Activated CD4-positive, alpha-beta T cell treated with anti-CD3 and anti-CD28 coated beads, Interleukin-2, amount 10 ng/mL, durations not matched to agents 24 days and 14 days (primary cell): ENCODE results near the gene ACOT7. TPM values are rescaled to one million over a fixed set of nuclear protein-coding genes. Genes with fewer than 3 reads are reported as not detected.

ENCODE experiments used
- DNase-seq: peaks from one replicate; pipeline ENCODE4 v3.0.0; 2022
- H3K27ac Mint-ChIP-seq: one replicate; pipeline ENCODE4 v1.8.0; 2022; ENCODE audit warnings: mild to moderate bottlenecking, mixed read lengths
- H3K27me3 Mint-ChIP-seq: one replicate; pipeline ENCODE4 v1.8.0; 2022; ENCODE audit warnings: mixed read lengths
- H3K36me3 Mint-ChIP-seq: one replicate; pipeline ENCODE4 v1.8.0; 2022; ENCODE audit warnings: low read depth, mild to moderate bottlenecking, mixed read lengths
- H3K4me1 Mint-ChIP-seq: one replicate; pipeline ENCODE4 v1.8.0; 2021; ENCODE audit warnings: mixed read lengths
- H3K4me3 Mint-ChIP-seq: one replicate; pipeline ENCODE4 v1.8.0; 2022; ENCODE audit warnings: mild to moderate bottlenecking, moderate library complexity, mixed read lengths
- H3K9me3 Mint-ChIP-seq: one replicate; pipeline ENCODE4 v1.8.0; 2021; ENCODE audit warnings: mixed read lengths
- intact Hi-C: fragments of 100-400 bp; cut with micrococcal nuclease; formaldehyde crosslinking; loops from one replicate; pipeline ENCODE4 v1.15.1; 2023
- total RNA-seq: library from RNA; stranded (reverse); gene quantifications from 2 replicates; pipeline ENCODE4 v1.2.3, GENCODE V29; 2022

Gene ACOT7
- total RNA-seq, 1 donor from 2014 or later = 133 TPM

DNA sequence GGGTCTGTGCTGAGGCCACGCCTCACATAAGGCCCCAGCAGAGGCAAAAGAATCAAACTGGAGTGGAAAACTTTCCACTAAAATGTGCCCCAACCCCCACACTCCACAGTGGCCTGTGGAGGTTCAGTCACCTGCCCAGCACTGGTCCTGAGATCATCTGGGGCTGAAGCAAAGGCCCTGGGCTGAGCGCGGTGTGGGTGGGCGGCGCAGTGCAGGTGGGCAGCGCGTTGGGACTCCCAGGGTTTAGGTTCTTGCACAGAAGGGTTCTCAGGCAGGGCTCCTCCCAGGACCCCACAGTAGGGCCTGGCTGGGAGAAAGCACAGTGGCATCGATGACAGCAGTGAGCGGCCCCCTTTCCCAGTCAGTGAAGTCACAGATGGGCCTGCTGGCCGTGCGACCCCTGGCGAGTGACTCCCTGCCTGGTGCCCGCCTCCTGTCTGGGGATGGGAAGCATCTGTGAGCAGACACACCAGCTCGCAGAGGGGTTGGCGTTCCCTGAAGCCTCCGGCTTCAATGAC is 118.9 kb downstream of the ACOT7 start:
- no peaks in the 10 kb centered on the region for H3K9me3 Mint-ChIP-seq
- H3K36me3 Mint-ChIP-seq = peaks cover 2% of the 10 kb centered on the region
- no peak overlapping the region for H3K4me3 Mint-ChIP-seq
- H3K27me3 Mint-ChIP-seq = no peaks in the 10 kb centered on the region
- H3K4me1 Mint-ChIP-seq = no peaks in the 10 kb centered on the region
- intact Hi-C loops = no loop called here
- DNase-seq = no peak
- H3K27ac Mint-ChIP-seq = no peak overlapping the region

DNA sequence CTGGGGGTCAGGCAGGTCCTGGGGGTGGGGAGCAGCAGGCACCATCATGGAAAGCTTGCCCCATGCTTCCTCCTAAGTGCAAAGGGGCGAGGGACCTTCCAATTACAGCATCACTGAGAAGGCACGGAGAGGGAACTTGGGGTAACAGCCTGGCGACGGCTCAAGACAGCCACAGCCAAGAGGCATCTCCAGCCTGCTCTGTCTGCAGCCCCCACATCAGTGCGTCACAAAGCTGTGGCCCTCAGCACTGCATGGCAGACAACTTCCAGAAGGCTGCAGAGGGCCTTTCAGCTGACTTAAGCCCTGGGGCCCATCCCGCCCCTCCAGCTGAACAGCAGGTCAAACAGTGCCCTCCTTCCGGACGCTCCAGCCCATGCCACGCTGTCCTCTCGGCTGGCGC is 119.5 kb downstream of the ACOT7 start:
- no peak for DNase-seq
- H3K4me1 Mint-ChIP-seq = no peaks in the 10 kb centered on the region
- no peaks in the 10 kb centered on the region for H3K9me3 Mint-ChIP-seq
- H3K27ac Mint-ChIP-seq = no peak overlapping the region
- H3K4me3 Mint-ChIP-seq = no peak overlapping the region
- H3K36me3 Mint-ChIP-seq = peaks cover 2% of the 10 kb centered on the region
- H3K27me3 Mint-ChIP-seq = no peaks in the 10 kb centered on the region
- intact Hi-C loops = no loop called here

DNA sequence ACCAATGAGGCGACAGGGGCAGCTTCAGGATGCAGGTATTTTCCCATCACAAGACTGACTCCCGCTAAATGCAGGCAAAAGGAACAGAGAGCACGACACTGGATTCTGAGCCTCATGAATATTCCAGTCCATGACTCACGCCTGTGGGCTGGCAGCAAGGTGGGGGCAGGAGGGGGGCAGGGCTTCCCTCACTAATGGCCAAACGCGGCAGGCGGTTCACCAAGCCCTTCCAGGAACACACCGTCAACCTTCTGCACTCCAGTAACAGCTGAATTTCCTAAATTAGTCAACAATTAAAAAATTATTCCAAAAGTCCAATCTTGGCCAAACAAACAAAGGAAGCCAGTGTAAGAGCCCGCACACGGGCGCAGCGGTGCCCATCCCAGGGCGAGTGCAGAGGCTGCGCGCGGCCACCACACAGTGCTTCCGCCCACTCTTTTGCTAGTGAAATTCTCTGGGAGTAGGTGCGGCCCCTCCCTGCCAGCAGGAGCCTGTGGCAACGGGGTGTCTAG is 120.1 kb downstream of the ACOT7 start:
- H3K4me3 Mint-ChIP-seq = no peak overlapping the region
- peaks cover 2% of the 10 kb centered on the region for H3K36me3 Mint-ChIP-seq
- H3K27ac Mint-ChIP-seq = no peak overlapping the region
- intact Hi-C loops = no loop called here
- no peaks in the 10 kb centered on the region for H3K9me3 Mint-ChIP-seq
- DNase-seq = no peak
- no peaks in the 10 kb centered on the region for H3K4me1 Mint-ChIP-seq
- no peaks in the 10 kb centered on the region for H3K27me3 Mint-ChIP-seq

DNA sequence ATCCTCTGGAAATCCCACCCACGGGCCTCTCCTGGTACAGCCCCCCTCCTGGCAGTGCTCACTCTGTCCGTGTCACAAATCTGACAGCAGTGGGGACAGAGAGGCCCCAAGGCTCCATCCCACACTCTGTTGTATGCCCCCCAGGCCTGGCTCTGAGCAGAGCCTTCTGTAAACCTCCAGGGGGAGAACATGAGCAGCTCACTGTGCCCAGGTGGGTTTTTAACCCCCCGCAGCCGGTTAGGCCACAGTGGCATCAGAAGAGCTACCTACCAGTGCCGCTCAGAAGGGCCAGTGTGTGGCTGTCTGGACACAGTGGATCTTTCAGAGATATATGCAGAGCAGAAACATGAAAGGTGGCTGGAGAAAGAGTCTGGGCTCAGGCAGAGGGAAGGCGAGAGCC is 120.7 kb downstream of the ACOT7 start:
- intact Hi-C loops = no loop called here
- H3K9me3 Mint-ChIP-seq = no peaks in the 10 kb centered on the region
- peaks cover 2% of the 10 kb centered on the region for H3K36me3 Mint-ChIP-seq
- no peak for DNase-seq
- no peak overlapping the region for H3K27ac Mint-ChIP-seq
- H3K27me3 Mint-ChIP-seq = no peaks in the 10 kb centered on the region
- H3K4me3 Mint-ChIP-seq = no peak overlapping the region
- H3K4me1 Mint-ChIP-seq = no peaks in the 10 kb centered on the region

DNA sequence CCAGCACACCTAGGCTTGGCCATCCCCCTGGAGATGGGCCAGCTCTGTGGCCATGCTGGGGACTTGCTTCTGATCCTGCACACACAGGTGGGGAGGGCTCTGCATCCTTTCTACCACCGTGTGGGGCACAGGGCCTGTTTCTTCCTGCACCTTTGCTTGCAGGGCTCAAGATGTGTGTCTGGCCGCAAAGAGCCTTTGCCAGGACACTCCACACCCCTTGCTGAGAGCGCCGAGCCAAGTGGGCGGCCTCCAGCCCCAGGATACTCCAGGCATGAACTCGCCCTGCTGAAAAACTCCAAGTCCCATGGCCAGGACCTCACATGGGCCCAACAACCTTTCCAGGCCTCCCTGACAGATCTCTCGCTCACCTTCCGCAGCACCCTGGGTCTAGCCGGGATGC is 121.1 kb downstream of the ACOT7 start:
- no peaks in the 10 kb centered on the region for H3K4me1 Mint-ChIP-seq
- DNase-seq = no peak
- intact Hi-C loops = no loop called here
- H3K36me3 Mint-ChIP-seq = peaks cover 2% of the 10 kb centered on the region
- no peak overlapping the region for H3K4me3 Mint-ChIP-seq
- no peaks in the 10 kb centered on the region for H3K9me3 Mint-ChIP-seq
- no peaks in the 10 kb centered on the region for H3K27me3 Mint-ChIP-seq
- no peak overlapping the region for H3K27ac Mint-ChIP-seq

DNA sequence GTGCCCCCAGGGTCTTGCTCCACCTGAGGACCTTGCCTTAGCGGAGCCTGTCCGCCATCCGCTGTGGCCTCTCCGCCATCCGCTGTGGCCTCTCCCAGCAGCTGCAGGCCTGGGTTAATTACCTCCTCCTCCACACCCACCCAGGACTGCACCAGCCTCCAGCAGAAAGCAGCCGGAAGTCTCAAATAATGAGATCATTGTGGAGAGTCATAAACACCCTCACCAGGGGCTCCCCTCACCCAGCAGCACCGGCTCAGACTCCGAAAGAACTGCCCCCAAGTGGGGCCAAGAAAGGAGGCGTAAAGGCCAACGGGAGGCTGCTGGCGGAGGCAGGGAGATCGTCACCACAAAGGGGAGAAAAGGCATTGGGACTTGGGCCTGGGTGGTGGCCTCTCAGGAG is 122.0 kb downstream of the ACOT7 start:
- H3K36me3 Mint-ChIP-seq = peaks cover 2% of the 10 kb centered on the region
- DNase-seq = no peak
- no peaks in the 10 kb centered on the region for H3K4me1 Mint-ChIP-seq
- intact Hi-C loops = no loop called here
- no peak overlapping the region for H3K27ac Mint-ChIP-seq
- no peak overlapping the region for H3K4me3 Mint-ChIP-seq
- no peaks in the 10 kb centered on the region for H3K9me3 Mint-ChIP-seq
- H3K27me3 Mint-ChIP-seq = no peaks in the 10 kb centered on the region

DNA sequence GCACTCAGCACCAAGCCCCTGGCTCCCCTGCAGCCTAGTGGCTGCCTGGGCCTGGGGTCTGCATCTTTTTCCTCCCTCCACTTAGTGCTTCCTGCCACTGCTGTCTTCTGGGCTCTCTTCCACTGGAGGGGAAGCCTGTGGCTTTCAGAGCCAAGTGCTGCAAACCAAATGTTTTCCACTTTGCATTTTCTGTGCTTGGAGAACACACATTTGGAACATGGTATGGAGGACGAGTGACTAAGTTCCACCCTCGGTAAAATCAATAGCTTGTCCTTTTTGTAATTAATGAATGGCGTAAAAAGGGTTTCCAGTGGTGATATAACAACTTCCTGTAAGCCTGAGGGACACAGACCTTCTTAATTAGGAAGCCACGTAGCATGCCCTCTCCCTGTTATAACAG is 122.6 kb downstream of the ACOT7 start:
- Mint-ChIP-seq H3K36me3 (peaks cover 2% of the 10 kb centered on the region), H3K27me3 (no peaks in the 10 kb centered on the region)
- intact Hi-C loops = no loop called here

DNA sequence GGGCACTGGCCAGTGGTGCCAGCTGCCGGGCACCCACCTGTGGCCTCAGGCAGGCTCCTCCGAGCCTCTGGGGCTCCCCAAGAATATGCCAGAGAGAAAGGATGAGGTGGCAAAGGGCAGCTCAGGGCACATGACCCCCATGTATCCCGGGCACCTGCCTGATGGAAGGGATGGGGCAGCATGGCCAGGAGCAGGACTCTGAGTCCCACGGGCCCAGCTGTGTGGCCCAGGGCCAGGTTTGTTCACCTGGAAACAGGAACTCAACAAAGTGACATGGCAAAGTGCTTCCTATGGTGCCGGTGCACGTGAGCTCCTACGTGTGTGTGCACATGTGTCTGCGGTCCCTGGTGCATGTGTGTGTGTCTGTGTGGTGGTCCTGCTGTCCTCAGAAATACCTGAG is 123.2 kb downstream of the ACOT7 start:
- Mint-ChIP-seq H3K4me1 (no peaks in the 10 kb centered on the region), H3K36me3 (peaks cover 2% of the 10 kb centered on the region), H3K4me3 (no peak overlapping the region), H3K27ac (no peak overlapping the region), H3K27me3 (no peaks in the 10 kb centered on the region), H3K9me3 (no peaks in the 10 kb centered on the region)
- intact Hi-C loops = no loop called here
- DNase-seq = no peak

More for the DNA sequence above, 122.6 kb downstream of the ACOT7 start:
- Mint-ChIP-seq H3K4me1 (no peaks in the 10 kb centered on the region), H3K27ac (no peak overlapping the region), H3K9me3 (no peaks in the 10 kb centered on the region), H3K4me3 (no peak overlapping the region)
- no peak for DNase-seq

DNA sequence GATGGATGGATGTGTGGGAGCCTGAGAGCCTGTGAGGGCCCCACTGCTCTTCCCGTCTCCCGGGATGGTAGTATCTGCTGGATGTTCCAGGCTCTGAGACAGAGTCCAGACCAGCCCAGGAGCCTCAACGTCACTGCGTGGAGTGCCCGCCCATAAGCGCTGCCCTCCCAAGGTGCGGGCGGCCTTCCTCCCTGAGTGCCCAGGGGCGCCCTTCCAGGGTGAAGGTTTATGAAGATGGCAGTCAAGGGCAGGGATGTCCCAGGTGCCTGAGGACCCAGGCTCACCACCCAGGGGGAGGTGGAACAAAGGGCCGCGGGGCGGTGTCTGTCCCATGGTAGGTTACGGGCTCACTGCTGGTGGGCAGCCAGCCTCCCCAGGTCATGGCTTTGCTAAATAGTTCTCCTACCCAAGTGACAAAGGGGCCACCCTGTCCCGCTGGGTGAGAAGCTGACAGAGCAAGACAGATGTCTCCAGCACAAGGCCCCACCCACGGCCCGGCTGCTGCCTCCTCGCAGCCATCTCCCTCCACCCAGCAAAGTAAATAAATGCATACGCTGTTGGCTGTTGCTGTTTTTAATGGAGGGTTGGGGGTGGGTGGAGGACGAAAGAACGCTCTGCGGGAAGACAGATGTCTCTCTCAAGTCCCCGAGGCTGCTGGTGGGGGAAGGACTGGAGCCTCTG is 123.7 kb downstream of the ACOT7 start:
- intact Hi-C loops = no loop called here
- H3K4me1 Mint-ChIP-seq = no peaks in the 10 kb centered on the region
- H3K36me3 Mint-ChIP-seq = peaks cover 2% of the 10 kb centered on the region
- no peaks in the 10 kb centered on the region for H3K27me3 Mint-ChIP-seq
- DNase-seq = no peak
- no peak overlapping the region for H3K4me3 Mint-ChIP-seq
- H3K27ac Mint-ChIP-seq = no peak overlapping the region
- H3K9me3 Mint-ChIP-seq = no peaks in the 10 kb centered on the region

DNA sequence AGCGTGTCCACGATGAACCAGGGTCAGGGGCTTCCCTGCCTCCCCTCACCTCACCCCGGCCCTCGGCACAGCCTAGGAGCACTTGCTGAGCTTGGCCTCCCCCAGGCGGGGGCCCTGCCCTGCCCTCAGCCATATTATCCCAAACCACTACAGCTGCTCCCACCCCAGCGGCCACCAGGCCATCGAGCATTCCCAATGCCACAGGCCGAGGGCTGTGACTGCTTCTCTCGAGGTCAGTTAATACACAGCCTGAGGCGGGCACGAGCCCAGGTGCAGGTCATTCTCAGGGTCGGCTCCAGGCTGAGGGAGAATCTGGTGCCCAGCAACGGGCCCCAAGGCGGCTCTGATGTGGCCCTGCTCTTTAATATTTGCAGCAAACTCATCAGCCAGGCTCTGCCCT is 124.3 kb downstream of the ACOT7 start:
- Mint-ChIP-seq H3K36me3 (peaks cover 2% of the 10 kb centered on the region), H3K27me3 (no peaks in the 10 kb centered on the region), H3K9me3 (no peaks in the 10 kb centered on the region), H3K4me3 (no peak overlapping the region), H3K27ac (no peak overlapping the region), H3K4me1 (no peaks in the 10 kb centered on the region)
- DNase-seq = no peak
- intact Hi-C loops = no loop called here

DNA sequence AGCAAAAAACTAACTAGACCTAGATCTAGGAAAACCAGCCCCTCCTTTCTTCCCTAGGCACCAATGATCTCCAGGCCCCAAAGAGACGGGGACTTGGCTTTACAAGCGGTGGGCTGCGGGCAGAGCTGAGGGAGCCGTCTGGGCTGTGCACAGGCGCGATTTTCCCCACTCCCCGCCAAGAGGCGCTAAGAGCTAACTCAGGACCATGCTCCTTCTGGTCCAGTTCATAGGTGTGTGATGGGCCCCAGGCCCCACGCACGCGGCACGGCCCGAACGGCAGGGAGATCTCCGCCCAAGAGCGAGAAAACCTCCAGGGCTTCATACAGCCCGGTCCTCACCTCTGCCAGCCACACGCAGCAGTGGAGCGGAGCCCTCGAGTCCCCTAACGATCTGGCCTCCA is 125.2 kb downstream of the ACOT7 start:
- Mint-ChIP-seq H3K27ac (no peak overlapping the region), H3K4me1 (no peaks in the 10 kb centered on the region), H3K4me3 (no peak overlapping the region)

DNA sequence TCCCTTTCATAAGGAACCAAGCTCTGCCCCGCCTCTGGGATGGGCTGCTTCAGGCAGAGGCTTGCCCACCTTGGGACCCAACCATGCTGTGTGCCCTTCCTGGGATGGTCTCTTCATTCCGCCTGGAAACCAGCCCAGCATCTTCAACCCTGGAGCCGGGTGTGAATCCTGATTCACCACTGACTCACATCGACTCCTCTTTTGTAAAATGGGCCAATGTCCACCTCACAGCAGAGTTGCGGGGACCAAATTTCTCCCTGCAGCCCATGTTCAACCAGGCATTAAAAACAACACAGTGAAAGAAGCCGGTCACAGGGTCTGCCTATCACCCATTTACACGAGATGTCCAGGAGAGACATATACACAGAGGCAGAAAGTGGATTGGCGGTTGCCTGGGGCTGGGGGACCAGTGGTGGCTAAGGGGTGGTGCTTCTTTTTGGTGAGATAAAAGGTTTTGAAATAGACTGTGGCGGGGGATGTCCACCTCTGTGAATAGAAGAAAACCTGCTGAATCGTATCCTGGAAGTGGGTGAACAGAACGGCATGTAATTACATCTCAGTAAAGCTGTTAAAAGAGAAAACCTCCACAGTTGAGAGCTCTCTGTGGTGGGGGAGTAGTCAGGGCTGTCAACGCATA is 125.8 kb downstream of the ACOT7 start:
- Mint-ChIP-seq H3K36me3 (peaks cover 2% of the 10 kb centered on the region), H3K4me1 (no peaks in the 10 kb centered on the region), H3K9me3 (no peaks in the 10 kb centered on the region), H3K27me3 (no peaks in the 10 kb centered on the region), H3K27ac (no peak overlapping the region), H3K4me3 (no peak overlapping the region)
- no peak for DNase-seq
- intact Hi-C loops = no loop called here

More for the DNA sequence above, 125.2 kb downstream of the ACOT7 start:
- no peak for DNase-seq
- Mint-ChIP-seq H3K9me3 (no peaks in the 10 kb centered on the region), H3K36me3 (peaks cover 2% of the 10 kb centered on the region), H3K27me3 (no peaks in the 10 kb centered on the region)
- intact Hi-C loops = no loop called here

DNA sequence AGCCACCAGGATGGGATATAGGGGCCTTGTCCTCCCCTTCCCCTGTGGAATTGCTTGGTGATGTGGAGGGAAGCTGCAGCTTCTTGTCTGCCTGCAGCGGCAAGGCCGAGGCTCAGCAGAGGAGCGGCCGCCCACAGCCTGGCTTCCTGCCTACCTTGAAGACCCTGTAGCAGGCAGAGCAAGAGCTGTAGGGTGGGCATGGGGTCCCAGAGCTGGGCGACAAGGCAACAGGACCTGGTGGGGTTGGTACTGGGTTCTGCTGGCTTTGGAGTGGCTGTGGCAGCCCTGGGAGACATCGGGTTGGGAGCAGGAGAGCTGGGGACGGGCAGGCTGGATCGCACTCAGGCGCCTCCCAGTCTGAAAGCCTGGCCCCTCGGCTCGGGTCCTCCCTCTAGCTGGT is 126.9 kb downstream of the ACOT7 start:
- intact Hi-C loops = no loop called here
- H3K9me3 Mint-ChIP-seq = no peaks in the 10 kb centered on the region
- peaks cover 4% of the 10 kb centered on the region for H3K27me3 Mint-ChIP-seq
- no peak overlapping the region for H3K4me3 Mint-ChIP-seq
- H3K27ac Mint-ChIP-seq = no peak overlapping the region
- peaks cover 2% of the 10 kb centered on the region for H3K36me3 Mint-ChIP-seq
- H3K4me1 Mint-ChIP-seq = peaks cover 3% of the 10 kb centered on the region
- no peak for DNase-seq

DNA sequence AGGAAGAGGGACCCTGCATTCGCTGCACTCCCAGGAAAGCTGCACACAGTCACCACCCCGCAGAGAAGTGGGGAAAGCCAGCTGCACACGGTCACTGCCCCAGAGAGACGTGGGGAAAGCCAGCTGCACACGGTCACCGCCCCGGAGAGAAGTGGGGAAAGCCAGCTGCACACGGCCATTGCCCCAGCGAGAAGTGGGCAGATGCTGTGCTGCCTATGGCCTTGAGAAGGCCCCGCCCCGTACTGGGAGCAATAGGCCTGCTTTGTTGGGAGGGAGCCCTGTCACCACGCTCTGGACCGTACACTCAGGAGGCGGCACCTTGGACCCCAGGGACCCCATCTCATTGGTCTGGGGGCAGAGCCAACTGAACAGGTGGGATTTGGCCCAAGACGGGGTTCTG is 128.4 kb downstream of the ACOT7 start:
- Mint-ChIP-seq H3K9me3 (no peaks in the 10 kb centered on the region), H3K4me3 (no peak overlapping the region)
- intact Hi-C loops = no loop called here

More for the DNA sequence above, 128.4 kb downstream of the ACOT7 start:
- H3K4me1 Mint-ChIP-seq = peaks cover 3% of the 10 kb centered on the region
- H3K27me3 Mint-ChIP-seq = peaks cover 7% of the 10 kb centered on the region
- H3K27ac Mint-ChIP-seq = no peak overlapping the region
- no peaks in the 10 kb centered on the region for H3K36me3 Mint-ChIP-seq
- no peak for DNase-seq
